ENCODE data around the gene DAZ1.
"Not testable (repeated sequence)": the region's sequence is repeated elsewhere in the genome, so short reads cannot be mapped to it uniquely, and the experiment has no call there.

GRCh38 chrY:23210681-23211080 is 11.9 kb upstream of the DAZ1 start:
- TF ChIP-seq CTCF (IDR thresholded peaks at IDR 0.05; ENCODE audit: insufficient read depth, low read length); GABPA (IDR thresholded peaks at IDR 0.05; ENCODE audit: low read depth): not testable (repeated sequence)

Measured in HL-60 (cell line).